Fibroblast of skin of right biceps (primary cell): ENCODE data around the gene IMPDH2.
"Not testable (repeated sequence)": the region's sequence is repeated elsewhere in the genome, so short reads cannot be mapped to it uniquely, and the experiment has no call there.

ENCODE experiments used
- DNase-seq: peaks from one replicate; pipeline ENCODE4 v3.0.0-alpha.2; 2013

IMPDH2 gene

DNA sequence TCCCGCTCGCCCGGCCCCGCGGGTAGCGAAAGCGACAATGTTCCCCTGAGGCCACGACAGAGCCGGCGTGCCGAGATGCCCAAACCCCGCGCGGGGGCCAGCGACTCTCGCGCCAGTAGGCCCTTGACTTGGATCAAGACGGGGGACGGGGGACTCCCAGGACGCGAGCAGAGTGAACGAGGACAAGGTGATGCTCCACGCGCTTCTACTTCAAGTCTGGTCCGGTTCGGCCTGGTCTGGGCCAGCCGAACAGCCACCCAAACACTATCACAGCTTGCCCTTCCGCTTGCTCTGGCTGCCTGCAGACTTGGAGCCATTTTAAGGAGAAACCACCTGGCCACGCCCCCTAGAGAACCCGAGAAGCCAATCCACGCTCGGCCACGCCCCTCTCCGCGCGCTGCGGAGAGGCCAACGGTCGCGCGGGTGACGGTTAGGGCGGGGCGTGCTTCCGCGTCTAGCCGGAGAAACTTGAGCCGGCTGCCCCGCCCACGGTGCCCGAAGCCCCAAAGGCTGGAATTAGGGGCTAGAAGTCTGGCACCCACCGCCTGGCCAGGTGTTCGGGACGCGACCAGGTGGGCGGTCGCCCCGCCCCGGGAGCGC is 7.9 kb downstream of the IMPDH2 start:
- peak; percentile 97 for DNase-seq

DNA sequence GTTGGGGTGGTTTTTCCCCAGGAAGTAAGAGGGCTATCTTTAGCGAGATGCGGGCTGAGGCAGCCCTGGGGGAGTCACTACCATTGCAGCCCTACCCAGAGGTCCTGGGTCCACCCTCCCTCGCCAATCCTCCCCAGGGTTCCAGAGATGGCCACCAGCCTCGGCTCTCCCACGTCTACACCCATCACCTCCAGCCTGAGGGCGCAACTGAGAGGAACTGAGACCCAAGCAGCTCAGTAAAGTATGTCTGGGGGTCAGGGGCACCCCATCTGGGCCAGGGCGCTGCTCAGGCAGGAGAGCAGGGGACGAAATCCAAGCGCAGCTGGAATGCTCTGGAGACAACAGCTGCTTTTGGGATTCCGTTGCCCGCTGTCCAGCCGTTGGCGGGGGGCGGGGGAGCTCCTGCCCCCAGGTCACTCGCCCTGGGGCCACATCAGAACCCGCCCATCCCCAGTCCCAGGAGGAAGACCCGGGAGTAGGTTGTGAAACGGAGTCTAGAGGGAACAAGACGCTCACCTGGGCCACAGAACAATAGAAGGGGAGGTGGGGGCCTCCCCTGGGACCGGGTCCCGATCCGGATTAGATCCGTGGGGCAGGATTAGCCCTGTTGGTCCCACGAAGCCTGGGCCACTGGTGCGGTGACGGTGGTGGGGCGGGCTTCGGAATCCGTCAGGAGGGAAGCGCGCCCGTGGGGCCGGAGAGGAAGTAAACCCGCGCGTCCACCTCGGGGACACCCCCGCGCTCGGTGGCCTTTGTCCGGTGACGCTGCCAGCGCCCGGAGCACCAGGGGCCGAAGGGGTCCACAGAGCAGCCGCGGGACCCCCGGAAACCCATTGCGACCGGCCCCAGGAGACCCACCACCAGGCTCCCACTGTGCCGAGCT is 8.6 kb downstream of the IMPDH2 start:
- no peak for DNase-seq

DNA sequence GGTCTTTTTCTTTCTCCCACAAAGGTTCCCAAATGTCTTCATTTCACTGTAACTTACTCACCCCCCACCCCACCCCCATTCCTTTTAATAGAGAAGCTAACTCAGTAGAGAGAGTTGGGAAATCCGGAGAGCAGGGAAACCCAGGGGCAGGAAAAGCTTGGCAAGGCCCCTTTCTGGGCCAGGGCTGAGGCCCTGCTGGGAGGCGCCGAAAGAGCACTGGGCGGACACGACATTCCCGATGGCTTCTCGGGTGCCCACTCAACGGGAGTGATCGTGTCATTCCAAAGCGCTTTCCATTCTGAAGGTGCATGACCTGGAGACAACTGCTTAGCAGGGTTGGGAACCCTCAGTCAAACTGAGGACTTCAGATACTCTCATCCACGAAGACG is 9.3 kb downstream of the IMPDH2 start:
- DNase-seq = no peak

DNA sequence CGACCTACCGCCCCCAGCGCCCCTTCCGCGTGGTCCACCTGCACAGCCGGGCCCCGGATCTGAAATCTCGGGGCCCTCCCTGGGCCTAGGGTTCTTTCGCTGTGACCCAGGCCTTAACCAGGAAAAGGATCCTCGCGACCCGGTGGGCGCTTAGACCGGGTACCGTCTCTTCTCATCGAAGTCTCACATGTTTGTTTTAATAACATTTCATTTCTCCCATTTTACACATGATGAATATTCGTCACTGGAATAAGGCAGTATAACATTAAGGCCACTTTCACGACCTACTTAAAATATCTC is 10.5 kb downstream of the IMPDH2 start:
- no peak for DNase-seq

DNA sequence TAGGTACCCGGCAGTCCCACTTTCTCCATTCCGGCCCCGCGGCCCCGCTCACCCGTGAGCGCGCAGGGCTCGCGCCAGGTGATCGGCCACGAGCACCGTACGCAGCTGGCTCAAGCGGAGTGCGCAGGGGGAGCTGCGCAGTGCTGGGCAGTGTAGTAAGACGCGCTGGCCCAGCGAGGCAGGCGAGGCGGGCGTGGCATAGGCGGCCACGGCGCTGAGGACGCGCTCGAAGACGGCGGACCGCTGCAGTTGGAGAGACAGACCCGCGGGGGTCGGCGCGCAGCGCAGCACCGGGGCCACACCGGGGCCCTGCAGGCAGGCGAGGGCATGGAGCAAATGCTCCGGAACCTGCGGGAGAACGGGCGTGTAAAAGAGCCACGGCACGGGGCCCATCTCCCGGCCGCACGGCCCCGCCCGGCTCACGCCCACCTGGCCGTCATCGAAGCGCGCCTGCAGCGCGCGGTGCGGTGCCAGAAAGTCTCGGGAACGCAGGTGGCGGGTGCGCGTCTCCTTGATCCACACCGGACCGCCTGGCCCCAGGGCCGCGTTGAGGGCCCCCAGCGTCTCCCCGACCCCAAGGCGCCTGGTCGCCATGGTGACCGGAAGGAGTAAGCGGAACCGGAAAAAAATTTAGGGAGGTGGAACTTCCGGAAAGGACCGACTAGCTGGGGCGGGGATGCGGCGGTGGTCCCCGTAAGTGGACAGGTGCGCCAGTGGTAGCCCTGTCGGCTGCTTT is 11.1 kb downstream of the IMPDH2 start, which contains the start of gene DALRD3:
Gene DALRD3 (minus strand): TSS at position 610 of the 736 bp plus-strand sequence. CDS start 16 bp downstream, at position 594.
- DNase-seq = peak; percentile 56

DNA sequence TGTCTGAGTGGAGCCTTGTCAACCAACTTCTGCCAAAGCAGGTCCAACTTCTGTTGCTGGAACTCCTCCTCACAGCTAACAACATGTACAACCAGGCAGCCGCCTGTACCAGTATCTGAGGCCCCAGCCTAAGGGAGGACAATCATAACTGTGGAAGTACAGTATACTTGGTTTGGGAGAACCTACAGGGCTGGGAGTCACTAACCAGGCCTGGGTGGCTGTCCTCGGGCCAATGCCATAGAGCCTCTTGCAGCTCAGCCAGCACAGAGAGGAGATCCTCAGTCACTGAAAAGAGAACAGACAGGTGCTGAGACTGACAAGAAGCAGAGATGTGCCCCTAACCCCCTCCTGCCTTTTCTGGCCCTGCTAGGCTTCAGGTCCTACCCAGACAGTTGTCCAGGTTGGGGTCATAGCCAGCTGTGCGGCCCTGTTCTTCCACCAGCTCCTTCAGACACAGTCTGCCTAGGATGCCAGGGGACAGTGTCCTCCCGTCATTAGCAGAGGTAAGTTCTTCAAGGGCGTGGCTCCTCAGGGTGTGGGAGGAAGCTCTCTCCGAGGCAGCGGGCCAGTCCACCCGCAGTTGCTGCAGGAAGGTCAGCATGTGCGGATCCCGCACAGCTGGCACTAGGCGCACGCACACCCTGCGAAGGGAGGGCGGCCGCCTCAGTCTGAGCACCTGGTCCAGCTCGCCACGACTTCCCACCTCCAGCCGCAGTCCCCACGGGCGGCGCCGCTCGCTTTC is 11.8 kb downstream of the IMPDH2 start:
- DNase-seq = no peak

DNA sequence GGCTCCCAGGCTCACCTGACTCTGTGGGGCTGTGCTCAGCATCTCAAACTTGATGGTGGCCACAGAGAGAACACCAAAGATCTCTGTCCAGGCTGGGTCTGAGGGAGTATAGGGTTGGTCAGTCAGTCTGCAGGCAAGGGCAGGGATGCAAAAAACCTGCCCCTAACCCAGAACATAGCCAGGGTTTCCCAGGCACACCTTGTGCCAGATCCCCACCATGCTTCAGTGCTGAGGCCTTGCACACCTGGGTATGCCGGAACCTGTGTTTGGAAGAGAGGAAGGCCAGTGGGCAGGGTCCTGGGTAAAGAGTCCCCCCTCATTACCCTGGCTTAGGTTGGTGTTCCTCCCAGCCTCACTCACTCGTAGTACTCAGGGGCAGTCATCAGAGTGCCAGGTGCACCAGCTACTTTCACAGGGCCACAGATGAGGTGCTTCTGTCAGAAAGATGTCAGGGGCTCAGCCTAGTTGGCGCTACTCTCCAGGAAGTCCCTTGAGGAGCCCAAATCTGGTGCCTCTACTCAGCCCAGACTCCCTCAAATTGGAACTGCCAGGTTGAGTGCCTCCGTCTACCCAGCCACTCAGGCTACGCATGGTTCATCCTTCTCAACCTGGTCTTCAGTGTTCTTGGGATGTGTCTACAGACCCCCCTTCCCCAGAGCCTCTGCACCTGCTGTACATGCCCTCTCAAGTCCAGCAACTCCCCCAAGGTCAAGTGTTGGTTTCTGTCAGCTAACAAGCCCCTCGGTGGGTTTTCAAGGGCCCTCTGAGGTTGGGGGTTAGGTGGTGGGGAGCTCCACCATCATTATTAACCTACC is 12.6 kb downstream of the IMPDH2 start:
- no peak for DNase-seq

DNA sequence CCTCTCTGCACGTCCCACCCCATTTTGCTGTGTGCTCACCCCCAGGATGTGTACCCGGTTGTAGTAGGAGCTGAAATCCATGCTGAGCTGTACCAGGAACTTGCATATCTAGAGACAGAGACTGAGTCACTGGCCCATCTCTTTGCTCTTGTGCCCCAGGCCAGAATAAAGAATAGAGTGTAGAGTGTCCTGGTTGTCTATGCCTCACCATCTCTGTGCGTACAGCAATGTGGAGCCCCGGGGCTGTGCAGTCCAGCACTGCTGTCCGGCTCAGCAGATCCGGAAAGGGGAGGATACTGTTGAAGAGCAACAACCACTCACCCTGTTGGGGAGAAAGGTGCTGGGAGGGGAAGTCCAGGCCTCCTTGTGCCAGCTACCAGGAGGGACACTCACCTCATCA is 13.4 kb downstream of the IMPDH2 start:
- DNase-seq = no peak

DNA sequence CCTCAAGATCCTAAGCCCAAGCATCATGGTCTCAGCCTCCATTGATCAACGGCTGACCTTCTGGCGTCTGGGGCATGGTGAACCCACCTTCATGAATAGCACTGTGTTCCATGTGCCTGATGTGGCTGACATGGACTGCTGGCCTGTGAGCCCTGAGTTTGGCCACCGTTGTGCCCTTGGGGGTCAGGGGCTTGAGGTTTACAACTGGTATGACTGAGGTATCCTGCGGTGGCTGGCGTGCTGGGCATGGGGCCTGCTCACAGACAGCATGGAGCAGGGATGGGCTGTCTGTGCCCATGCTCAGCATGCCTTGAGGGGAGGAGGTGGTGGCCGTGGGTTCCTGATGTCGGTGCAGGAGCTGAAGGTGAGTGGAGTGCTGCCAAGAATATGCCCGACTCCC is 14.1 kb downstream of the IMPDH2 start:
- DNase-seq = no peak

DNA sequence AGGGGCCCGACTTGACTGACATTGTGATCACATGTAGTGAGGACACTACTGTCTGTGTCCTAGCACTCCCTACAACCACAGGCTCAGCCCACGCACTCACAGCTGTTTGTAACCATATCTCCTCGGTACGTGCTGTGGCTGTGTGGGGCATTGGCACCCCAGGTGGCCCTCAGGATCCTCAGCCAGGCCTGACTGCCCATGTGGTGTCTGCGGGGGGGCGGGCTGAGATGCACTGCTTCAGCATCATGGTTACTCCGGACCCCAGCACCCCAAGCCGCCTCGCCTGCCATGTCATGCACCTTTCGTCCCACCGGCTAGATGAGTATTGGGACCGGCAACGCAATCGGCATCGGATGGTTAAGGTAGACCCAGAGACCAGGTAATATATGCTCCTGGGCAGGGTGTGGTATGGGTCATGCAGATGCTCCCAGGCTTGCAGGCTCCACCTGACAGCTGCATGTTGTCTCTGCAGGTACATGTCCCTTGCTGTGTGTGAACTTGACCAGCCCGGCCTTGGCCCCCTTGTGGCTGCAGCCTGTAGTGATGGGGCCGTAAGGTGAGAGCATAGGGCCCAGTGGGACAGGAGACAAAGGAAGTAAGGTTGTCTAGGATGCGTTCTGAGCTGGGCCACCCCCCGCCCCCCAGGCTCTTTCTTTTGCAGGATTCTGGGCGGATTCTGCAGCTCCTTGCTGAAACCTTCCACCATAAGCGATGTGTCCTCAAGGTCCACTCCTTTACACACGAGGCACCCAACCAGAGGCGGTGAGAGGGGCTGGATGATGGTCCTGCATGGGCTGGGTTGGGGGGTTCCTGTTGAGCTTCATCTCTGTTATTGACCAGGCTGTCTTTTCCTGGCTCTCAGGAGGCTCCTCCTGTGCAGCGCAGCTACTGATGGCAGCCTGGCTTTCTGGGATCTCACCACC is 15.2 kb downstream of the IMPDH2 start:
- DNase-seq = no peak

DNA sequence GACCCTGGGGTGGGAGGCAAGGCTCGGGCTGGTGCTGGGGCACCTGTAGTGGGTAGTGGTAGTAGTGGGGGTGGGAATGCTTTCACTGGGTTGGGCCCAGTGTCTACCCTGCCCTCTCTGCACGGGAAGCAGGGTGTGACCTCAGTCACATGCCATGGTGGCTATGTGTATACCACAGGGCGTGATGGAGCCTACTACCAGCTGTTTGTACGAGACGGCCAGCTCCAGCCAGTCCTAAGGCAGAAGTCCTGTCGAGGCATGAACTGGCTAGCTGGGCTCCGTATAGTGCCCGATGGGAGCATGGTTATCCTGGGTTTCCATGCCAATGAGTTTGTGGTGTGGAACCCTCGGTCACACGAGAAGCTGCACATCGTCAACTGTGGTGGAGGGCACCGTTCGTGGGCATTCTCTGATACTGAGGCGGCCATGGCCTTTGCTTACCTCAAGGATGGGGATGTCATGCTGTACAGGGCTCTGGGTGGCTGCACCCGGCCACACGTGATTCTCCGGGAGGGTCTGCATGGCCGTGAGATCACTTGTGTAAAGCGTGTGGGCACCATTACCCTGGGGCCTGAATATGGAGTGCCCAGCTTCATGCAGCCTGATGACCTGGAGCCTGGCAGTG is 16.0 kb downstream of the IMPDH2 start:
- no peak for DNase-seq

DNA sequence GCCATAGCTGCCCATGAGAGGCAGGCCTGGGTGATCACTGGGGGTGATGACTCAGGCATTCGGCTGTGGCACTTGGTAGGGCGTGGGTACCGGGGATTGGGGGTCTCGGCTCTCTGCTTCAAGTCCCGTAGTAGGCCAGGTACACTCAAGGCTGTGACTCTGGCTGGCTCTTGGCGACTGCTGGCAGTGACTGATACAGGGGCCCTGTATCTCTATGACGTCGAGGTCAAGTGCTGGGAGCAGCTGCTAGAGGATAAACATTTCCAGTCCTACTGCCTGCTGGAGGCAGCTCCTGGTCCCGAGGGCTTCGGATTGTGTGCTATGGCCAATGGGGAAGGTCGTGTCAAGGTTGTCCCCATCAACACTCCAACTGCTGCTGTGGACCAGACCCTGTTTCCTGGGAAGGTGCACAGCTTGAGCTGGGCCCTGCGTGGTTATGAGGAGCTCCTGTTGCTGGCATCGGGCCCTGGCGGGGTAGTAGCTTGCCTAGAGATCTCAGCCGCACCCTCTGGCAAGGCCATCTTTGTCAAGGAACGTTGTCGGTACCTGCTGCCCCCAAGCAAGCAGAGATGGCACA is 16.7 kb downstream of the IMPDH2 start:
- no peak for DNase-seq

DNA sequence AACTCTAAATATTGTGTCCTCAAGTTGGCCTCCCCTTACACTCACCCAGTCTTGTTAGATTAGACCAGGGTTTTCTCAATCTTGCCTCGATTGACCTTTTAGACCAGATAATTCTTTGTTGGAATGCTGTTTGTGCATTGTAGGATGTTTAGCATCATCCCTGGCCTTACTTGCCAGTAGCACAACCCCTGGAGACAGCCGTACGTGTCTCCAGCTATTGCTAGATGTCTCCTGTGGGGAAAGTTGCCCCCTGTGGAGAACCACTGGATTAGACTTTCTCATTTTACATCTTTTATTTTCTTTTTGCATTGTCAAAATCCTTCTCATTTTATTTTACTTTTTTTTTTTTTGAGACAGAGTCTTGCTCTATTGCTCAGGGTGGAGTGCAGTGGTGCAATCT is 19.8 kb downstream of the IMPDH2 start:
- DNase-seq = no peak

DNA sequence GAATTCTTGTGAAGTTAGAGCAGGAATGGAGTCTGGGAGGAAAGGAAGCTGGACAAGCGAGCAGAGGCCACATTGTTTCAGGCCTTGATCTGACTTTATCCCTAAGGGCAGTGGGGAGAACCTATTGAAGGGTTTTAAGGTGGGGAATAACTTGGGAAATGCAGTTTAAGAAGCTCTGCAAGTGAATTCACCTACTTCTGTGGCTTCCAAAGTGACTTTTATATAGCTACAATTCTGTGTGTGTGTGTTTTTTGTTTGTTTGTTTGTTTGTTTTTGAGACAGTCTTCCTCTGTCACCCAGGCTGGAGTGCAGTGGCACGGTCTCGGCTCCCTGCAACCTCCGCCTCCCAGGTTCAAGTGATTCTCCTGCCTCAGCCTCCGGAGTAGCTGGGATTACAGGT is 20.6 kb downstream of the IMPDH2 start:
- DNase-seq = not testable (repeated sequence)

DNA sequence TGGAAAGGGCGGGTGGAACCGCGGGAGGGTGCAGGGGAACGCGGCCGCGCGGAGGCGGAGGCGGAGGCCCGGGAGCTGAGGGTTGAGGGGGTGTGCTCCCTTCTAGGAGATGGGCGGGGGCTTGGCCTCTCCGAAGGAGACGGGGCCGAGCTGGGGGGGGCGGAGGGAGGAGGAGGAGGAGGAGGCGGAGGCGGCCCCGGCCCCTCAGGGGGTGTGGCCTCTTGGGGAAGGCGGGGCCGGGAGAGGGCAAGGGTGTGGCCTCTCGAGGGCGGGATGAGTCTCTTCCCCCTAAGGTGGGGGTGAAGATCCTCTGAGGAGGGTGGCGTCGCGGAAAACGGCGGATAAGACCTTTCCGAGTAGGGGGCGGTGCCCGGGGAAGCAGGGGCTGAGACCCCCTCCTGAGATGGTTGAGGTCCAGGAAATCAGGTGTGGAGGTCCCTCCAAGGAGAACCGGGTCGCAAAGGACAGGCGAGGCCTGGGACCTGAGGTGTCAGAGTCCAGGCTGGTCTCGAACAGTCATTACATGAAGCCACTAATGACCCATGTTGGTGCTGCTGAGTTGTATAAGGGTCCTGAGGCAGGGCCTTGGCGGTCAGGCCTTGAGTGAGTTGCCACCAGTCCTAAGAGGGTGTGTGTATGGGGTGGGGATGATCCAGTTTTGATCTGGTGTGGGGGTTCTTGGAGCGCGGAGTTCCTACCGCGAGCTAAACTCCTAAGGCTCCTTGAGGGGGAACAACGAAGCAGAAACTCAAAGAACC is 21.2 kb downstream of the IMPDH2 start:
- peak; percentile 93 for DNase-seq

DNA sequence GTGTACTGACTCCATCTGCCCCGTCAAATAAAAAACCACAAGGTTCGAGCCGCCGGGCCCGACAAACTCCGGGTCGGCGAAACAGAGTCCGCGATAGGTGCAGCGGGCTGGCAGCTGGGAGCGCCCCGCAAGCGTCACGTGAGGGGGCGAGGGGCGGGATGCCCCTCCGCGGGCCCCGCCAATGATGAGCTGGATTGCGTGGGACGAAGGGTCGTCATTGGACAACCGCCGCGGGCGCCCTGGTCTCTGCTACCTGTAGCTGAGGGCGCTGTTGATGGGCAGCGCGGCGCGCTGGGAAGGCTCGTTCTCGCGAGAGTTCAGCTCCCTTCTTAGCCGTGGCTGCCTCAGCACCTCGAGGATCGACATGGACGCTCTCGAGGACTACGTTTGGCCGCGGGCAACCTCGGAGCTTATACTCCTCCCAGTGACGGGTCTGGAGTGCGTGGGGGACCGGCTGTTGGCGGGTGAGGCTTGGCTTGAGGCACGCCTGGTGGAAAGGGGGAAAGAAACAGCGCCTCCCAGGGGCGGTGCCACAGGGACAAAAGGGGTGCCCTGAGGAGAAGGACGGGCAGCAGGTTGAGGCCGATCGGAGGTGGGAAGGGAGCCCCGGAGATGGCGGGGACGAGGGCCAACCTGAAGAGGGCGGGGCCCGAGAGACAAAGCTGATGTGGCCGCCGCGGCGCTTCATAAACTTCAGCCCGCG is 22.0 kb downstream of the IMPDH2 start, which contains the start of gene WDR6:
Gene WDR6 (plus strand): TSS at position 324 of the 703 bp plus-strand sequence. CDS start 41 bp downstream, at position 365.
- peak; percentile 98 for DNase-seq

DNA sequence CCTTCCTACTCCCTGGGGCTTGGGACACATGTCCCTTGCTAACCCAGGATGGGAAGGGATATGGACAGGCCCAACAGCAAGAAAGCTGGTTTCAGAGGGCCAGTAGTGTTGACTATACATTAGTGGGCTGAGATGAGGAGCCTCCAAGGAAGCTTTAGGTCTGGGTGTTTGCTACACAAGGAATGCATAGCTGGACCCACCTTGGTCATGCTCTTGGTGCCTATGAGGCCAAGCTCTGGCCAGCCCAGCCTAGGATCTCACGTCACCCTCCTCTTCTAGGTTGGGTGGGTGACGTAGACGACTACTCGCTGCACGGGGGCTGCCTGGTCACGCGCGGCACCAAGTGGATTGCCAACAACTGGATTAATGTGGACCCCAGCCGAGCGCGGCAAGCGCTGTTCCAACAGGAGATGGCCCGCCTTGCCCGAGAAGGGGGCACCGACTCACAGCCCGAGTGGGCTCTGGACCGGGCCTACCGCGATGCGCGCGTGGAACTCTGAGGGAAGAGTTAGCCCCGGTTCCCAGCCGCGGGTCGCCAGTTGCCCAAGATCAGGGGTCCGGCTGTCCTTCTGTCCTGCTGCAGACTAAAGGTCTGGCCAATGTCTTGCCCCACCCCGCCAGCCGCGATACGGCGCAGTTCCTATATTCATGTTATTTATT is 22.7 kb downstream of the IMPDH2 start:
- DNase-seq = no peak

DNA sequence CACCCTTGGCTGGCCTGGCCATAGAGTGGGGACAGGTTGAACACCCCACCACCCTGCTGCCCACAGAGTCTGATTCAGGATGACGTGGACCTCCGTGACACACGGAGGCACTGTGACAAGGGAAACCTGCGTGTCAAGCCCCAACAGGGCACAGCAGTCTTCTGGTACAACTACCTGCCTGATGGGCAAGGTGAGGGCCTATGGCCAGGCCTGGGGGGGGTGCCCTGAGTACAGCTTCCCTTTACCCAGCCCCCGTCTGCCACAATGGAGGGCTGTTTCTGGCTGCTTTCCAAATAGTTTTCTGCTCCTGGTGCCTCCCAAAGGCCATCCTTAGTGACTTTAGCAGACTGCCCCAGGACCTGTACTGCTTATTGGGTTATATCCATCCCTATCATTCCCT is 23.2 kb downstream of the IMPDH2 start:
- DNase-seq = no peak
